CD8-positive, alpha-beta memory T cell (primary cell): ENCODE results near the gene RSKR. TPM values are rescaled to one million over a fixed set of nuclear protein-coding genes. Genes with fewer than 3 reads are reported as not detected.
"Not testable (repeated sequence)": the region's sequence is repeated elsewhere in the genome, so short reads cannot be mapped to it uniquely, and the experiment has no call there.

Experiments used
- CTCF ChIA-PET: fragments of 350-600 bp; sonication (Branson Sonifier 250); formaldehyde crosslinking; loops from one replicate; lab custom pipeline; 2021; ENCODE audit warnings: antibody characterized with exemption; lab: Charles Lee
- POLR2A ChIA-PET: fragments of 350-600 bp; sonication (Branson Sonifier 250); formaldehyde crosslinking; loops from one replicate; lab custom pipeline; 2021; ENCODE audit warnings: antibody characterized with exemption; lab: Charles Lee
- DNase-seq, 5 donors: peaks; one replicate each; pipeline versions ENCODE4 v3.0.0 to v3.0.0-alpha.2; 2020 to 2022; ENCODE audit warnings: mixed read lengths in 1 of 5
- H3K27ac ChIP-seq: one replicate; pipeline ENCODE4 v1.7.0; 2013; ENCODE audit warnings: low read depth, mild to moderate bottlenecking, low read length, moderate library complexity
- H3K27me3 ChIP-seq: 2 replicates; pipeline ENCODE4 v1.7.0; 2013; ENCODE audit warnings: low read length, mild to moderate bottlenecking; ENCODE audit not compliant: insufficient read depth, poor library complexity, severe bottlenecking
- H3K36me3 ChIP-seq: 2 replicates; pipeline ENCODE4 v1.7.0; 2013; ENCODE audit warnings: mild to moderate bottlenecking, low read length, moderate library complexity; ENCODE audit not compliant: insufficient read depth
- H3K4me1 ChIP-seq: 2 replicates; pipeline ENCODE4 v1.7.0; 2013; ENCODE audit warnings: mild to moderate bottlenecking, low read length, moderate library complexity; ENCODE audit not compliant: insufficient read depth
- H3K4me3 ChIP-seq: 2 replicates; pipeline ENCODE4 v1.7.0; 2013; ENCODE audit warnings: mild to moderate bottlenecking, low read length
- H3K9me3 ChIP-seq: 2 replicates; pipeline ENCODE4 v1.7.0; 2013; ENCODE audit warnings: mild to moderate bottlenecking, low read length
- H3K27ac Mint-ChIP-seq, 8 donors: one replicate each; pipeline ENCODE4 v1.8.0; 2020 to 2021; ENCODE audit warnings: mixed read lengths in 8 of 8, mild to moderate bottlenecking in 6 of 8, inconsistent platforms in 3 of 8, moderate library complexity in 3 of 8
- H3K27me3 Mint-ChIP-seq, 2 donors: one replicate each; pipeline ENCODE4 v1.8.0; 2020 to 2021; ENCODE audit warnings: mixed read lengths in 2 of 2, mild to moderate bottlenecking in 1 of 2, moderate library complexity in 1 of 2
- H3K36me3 Mint-ChIP-seq, 3 donors: one replicate each; pipeline ENCODE4 v1.8.0; 2020 to 2021; ENCODE audit warnings: mixed read lengths in 3 of 3, inconsistent platforms in 1 of 3, mild to moderate bottlenecking in 1 of 3
- H3K4me1 Mint-ChIP-seq, 3 donors: one replicate each; pipeline ENCODE4 v1.8.0; 2020 to 2021; ENCODE audit warnings: mixed read lengths in 3 of 3, inconsistent platforms in 1 of 3, mild to moderate bottlenecking in 1 of 3
- H3K4me3 Mint-ChIP-seq, 7 donors: one replicate each; pipeline ENCODE4 v1.8.0; 2020 to 2021; ENCODE audit warnings: mixed read lengths in 7 of 7, mild to moderate bottlenecking in 6 of 7, moderate library complexity in 4 of 7, inconsistent platforms in 2 of 7
- H3K9me3 Mint-ChIP-seq, 5 donors: one replicate each; pipeline ENCODE4 v1.8.0; 2020 to 2022; ENCODE audit warnings: mixed read lengths in 5 of 5, mild to moderate bottlenecking in 3 of 5, moderate library complexity in 2 of 5, inconsistent platforms in 1 of 5
- polyA plus RNA-seq: library from polyadenylated mRNA; unstranded; fragments of 300-500 nt; fragmentation: Illumina TruSeq; gene quantifications from one replicate; pipeline ENCODE4 v1.2.3, GENCODE V29; 2021
- total RNA-seq, 2 experiments: library from RNA; stranded (reverse); gene quantifications; one replicate each; pipeline ENCODE4 v1.2.3, GENCODE V29; 2021

The RSKR gene
- total and polyA plus RNA-seq, 3 experiments from 2014 or later: 0.22 to 19.3 (median 18.4) TPM

DNA sequence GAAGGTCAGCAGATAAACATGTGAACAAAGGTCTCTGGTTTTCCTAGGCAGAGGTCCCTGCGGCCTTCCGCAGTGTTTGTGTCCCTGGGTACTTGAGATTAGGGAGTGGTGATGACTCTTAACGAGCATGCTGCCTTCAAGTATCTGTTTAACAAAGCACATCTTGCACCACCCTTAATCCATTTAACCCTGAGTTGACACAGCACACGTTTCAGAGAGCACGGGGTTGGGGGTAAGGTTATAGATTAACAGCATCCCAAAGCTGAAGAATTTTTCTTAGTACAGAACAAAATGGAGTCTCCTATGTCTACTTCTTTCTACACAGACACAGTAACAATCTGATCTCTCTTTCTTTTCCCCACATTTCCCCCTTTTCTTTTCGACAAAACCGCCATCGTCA is 44.4 kb upstream of the RSKR start:
- DNase-seq, H3K4me3 Mint-ChIP-seq, H3K36me3 ChIP-seq, H3K27me3 Mint-ChIP-seq, H3K4me3 ChIP-seq, H3K9me3 Mint-ChIP-seq, H3K27me3 ChIP-seq, POLR2A ChIA-PET, H3K27ac ChIP-seq, H3K9me3 ChIP-seq: not testable (repeated sequence)
- Mint-ChIP-seq H3K4me1 (peaks cover 31 to 59% (median 42%) of the 10 kb centered on the region in 3 donors), H3K27ac (peak overlapping the region in 1 of 8 donors; percentile 41), H3K36me3 (peaks cover 0 to 67% (median 3%) of the 10 kb centered on the region in 3 donors)
- peaks cover 23% of the 10 kb centered on the region for H3K4me1 ChIP-seq
- CTCF ChIA-PET: interaction anchor here (2.5 kb wide), 1 partner anchor 11 kb away, joined by 13 read pairs; no protein-coding TSS in a partner anchor

DNA sequence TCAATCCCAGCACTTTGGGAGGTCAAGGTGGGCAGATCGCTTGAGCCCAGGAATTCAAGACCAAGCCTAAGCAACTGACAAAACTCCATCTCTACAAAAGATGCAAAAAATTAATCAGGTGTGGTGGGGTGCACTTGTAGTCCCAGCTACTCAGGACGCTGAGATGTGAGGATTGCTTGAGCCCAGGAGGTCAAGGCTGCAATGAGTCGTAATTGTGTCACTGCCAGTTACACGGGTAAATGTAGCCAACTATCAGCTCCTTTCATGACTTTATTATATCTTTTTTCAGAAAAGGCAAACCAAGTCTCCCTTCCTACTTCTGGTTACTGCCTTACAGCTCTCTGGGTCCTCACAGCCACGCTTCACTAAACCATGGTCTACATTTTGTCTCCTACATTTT is 43.8 kb upstream of the RSKR start:
- H3K4me3 Mint-ChIP-seq: peak overlapping the region in 1 of 7 donors; percentile 40
- no peaks in the 10 kb centered on the region for H3K36me3 ChIP-seq
- peaks cover 0 to 67% (median 6%) of the 10 kb centered on the region in 3 donors for H3K36me3 Mint-ChIP-seq
- no peaks in the 10 kb centered on the region for H3K27me3 ChIP-seq
- no peak overlapping the region for H3K4me3 ChIP-seq
- H3K9me3 Mint-ChIP-seq: no peaks in the 10 kb centered on the region
- no peaks in the 10 kb centered on the region for H3K9me3 ChIP-seq
- no peak overlapping the region for H3K27ac ChIP-seq
- ChIA-PET POLR2A (no interaction called here), CTCF (interaction anchor here (2.5 kb wide), 1 partner anchor 11 kb away, joined by 13 read pairs; no protein-coding TSS in a partner anchor)
- H3K4me1 Mint-ChIP-seq: peaks cover 27 to 58% (median 42%) of the 10 kb centered on the region in 3 donors
- no peak for DNase-seq
- H3K27ac Mint-ChIP-seq: peak overlapping the region in 2 of 8 donors; percentile 3 to 41
- H3K27me3 Mint-ChIP-seq: no peaks in the 10 kb centered on the region
- H3K4me1 ChIP-seq: peaks cover 17% of the 10 kb centered on the region

DNA sequence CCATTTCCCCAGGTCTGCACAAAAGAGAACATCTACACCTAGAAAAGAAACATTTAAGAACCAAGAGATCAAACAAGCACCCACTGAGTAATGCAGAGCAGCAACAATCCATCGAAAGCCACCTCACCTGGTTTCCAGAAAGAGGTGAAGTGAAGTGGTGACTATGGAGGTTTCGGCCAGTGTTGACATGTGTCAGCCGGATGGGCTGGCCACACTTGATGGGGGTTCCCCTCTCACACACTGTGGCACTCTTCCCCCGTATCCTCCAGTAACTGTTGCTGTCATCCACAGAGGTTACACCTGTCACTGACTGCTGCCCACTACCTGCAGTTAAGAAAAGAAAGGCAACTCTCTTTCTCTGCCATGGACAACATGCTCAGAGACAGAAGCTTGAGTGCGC is 41.2 kb upstream of the RSKR start:
- POLR2A ChIA-PET: interaction anchor here (0.6 kb wide), 1 partner anchor 46 kb away, joined by 8 read pairs; no protein-coding TSS in a partner anchor
- no peaks in the 10 kb centered on the region for H3K27me3 Mint-ChIP-seq

DNA sequence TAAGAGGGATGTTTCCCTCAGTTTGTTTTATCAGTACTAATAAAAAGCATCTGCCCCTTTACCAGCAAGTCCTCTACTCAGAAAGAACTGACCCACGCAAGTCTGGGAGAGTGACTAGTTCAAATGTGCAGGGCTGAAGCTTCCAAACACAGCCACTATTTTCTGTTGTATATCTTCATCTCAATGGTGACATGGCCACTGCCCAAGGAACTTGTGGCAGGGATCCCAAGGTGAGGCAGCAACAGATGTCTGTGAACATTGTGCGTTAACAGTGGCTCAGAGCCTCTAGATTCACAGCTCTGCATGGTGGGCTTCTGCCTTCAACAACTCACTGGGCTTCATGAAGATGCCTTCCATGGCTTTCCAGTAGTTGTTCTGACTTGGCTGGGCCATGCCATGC is 34.7 kb upstream of the RSKR start:
- ChIA-PET CTCF (interaction anchor here (0.8 to 1.6 kb wide), 5 partner anchors 13 to 102 kb away, joined by 3 to 6 read pairs (median 3); partner anchors contain the start of genes SDF2 and SUPT6H), POLR2A (interaction anchor here (1.4 kb wide), 1 partner anchor 62 kb away, joined by 3 read pairs; no protein-coding TSS in a partner anchor)
- Mint-ChIP-seq H3K4me3 (peak overlapping the region in 1 of 7 donors; percentile 27), H3K4me1 (peaks cover 28 to 38% (median 34%) of the 10 kb centered on the region in 3 donors), H3K27ac (peak overlapping the region in 3 of 8 donors; percentile 1 to 66 (median 38)), H3K36me3 (peaks cover 0 to 54% (median 7%) of the 10 kb centered on the region in 3 donors), H3K9me3 (no peaks in the 10 kb centered on the region), H3K27me3 (peaks cover 0 to 2% of the 10 kb centered on the region in 2 donors)
- H3K4me3 ChIP-seq: no peak overlapping the region
- peaks cover 9% of the 10 kb centered on the region for H3K36me3 ChIP-seq
- no peaks in the 10 kb centered on the region for H3K27me3 ChIP-seq
- H3K4me1 ChIP-seq: peaks cover 28% of the 10 kb centered on the region
- H3K27ac ChIP-seq: no peak overlapping the region
- DNase-seq: no peak
- no peaks in the 10 kb centered on the region for H3K9me3 ChIP-seq

More for the DNA sequence above, 41.2 kb upstream of the RSKR start:
- Histone ChIP-seq H3K27me3 (no peaks in the 10 kb centered on the region), H3K27ac (no peak overlapping the region), H3K36me3 (no peaks in the 10 kb centered on the region), H3K4me3 (no peak overlapping the region), H3K9me3 (no peaks in the 10 kb centered on the region), H3K4me1 (peaks cover 2% of the 10 kb centered on the region)
- CTCF ChIA-PET: interaction anchor here (1.5 kb wide), 1 partner anchor 13 kb away, joined by 3 read pairs; no protein-coding TSS in a partner anchor
- DNase-seq: no peak
- Mint-ChIP-seq H3K27ac (peak overlapping the region in 6 of 8 donors; percentile 34 to 81 (median 49)), H3K36me3 (peaks cover 0 to 65% (median 6%) of the 10 kb centered on the region in 3 donors), H3K4me1 (peaks cover 14 to 33% (median 23%) of the 10 kb centered on the region in 3 donors), H3K9me3 (no peaks in the 10 kb centered on the region), H3K4me3 (peak overlapping the region in 1 of 7 donors; percentile 50)

DNA sequence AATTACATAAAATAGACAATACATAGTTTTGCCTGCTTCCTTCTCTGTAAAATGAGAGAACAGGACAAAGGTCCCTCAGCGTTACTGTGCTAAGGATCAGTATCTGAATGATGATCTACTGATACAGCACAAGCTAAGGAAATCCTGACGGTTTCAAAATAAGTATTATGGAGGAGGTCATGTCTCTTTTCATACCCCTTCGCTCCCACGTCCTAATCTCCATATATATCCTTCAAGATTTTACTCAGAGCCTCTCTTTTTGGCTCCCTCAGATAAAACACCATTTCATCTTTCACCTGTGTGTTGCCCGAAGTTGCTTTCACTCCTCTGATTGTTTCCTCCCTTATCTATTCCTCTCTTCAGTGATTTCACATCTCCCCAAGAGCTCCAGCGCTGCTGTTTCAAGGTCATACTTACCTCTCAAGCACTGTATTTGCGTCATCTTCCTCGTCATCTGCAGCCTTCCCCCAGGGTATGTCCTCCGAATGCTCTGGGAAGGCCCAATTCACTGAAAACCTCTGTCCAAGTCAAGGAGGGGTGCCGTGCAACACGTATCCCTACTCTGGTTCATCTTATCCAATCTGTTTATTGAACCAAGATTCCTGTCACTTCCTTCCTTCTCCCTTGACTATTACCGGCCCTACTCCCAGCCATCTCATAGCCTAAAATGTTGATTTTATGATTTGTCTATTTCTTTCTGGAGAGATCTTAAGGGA is 32.2 kb upstream of the RSKR start:
- no peaks in the 10 kb centered on the region for H3K27me3 ChIP-seq
- H3K27ac ChIP-seq: peak overlapping the region; percentile 90
- peaks cover 34 to 52% (median 38%) of the 10 kb centered on the region in 3 donors for H3K4me1 Mint-ChIP-seq
- H3K27ac Mint-ChIP-seq: peak overlapping the region; percentile 90 to 98 (median 98)
- H3K27me3 Mint-ChIP-seq: peaks cover 0 to 2% of the 10 kb centered on the region in 2 donors
- DNase-seq: no peak
- POLR2A ChIA-PET: interaction anchor here (1.0 to 3.6 kb wide), 5 partner anchors 16 to 81 kb away, joined by 3 to 27 read pairs (median 16); partner anchors contain the start of genes PROCA1, SDF2, SUPT6H and TLCD1
- no peaks in the 10 kb centered on the region for H3K9me3 ChIP-seq
- peaks cover 16% of the 10 kb centered on the region for H3K36me3 ChIP-seq
- H3K4me3 Mint-ChIP-seq: peak overlapping the region; percentile 86 to 96 (median 93)
- H3K36me3 Mint-ChIP-seq: peaks cover 0 to 53% (median 13%) of the 10 kb centered on the region in 3 donors
- H3K9me3 Mint-ChIP-seq: no peaks in the 10 kb centered on the region
- CTCF ChIA-PET: interaction anchor here (0.9 to 4.0 kb wide), 8 partner anchors 11 to 471 kb away, joined by 3 to 38 read pairs (median 9); partner anchors contain the start of genes RPL23A, SDF2, SUPT6H and TLCD1
- H3K4me1 ChIP-seq: peaks cover 35% of the 10 kb centered on the region
- H3K4me3 ChIP-seq: peak overlapping the region; percentile 82

DNA sequence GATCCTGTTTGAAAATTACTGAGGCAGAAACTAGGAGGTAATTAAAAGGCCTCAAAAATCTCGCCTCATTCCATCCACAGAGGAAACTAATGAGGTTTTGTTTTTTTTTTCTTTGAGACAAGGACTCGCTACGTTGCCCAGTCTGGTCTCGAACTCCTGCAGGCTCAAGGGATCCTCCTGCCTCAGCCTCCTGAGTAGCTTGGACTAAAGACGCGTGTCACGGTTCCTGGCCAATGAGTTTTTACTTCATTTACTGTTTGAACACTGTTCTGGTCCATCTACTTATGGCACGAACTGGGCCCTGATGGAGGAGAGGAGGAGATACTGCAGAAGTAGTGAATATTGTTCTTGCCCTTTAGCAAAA is 31.6 kb upstream of the RSKR start:
- Mint-ChIP-seq H3K4me3 (peak overlapping the region; percentile 86 to 96 (median 93)), H3K27me3 (peaks cover 0 to 2% of the 10 kb centered on the region in 2 donors), H3K9me3 (no peaks in the 10 kb centered on the region), H3K4me1 (peaks cover 35 to 53% (median 42%) of the 10 kb centered on the region in 3 donors), H3K36me3 (peaks cover 2 to 56% (median 15%) of the 10 kb centered on the region in 3 donors), H3K27ac (peak overlapping the region; percentile 90 to 98 (median 98))
- ChIA-PET CTCF (interaction anchor here (1.0 to 4.0 kb wide), 6 partner anchors 11 to 472 kb away, joined by 3 to 38 read pairs (median 8); partner anchors contain the start of genes RPL23A, SDF2, SUPT6H and TLCD1), POLR2A (interaction anchor here (0.6 to 3.6 kb wide), 13 partner anchors 13 to 920 kb away, joined by 3 to 27 read pairs (median 4); partner anchors contain the start of genes ALDOC, IFT20, NUFIP2 and PHF12)
- no peaks in the 10 kb centered on the region for H3K9me3 ChIP-seq
- peaks cover 23% of the 10 kb centered on the region for H3K36me3 ChIP-seq
- no peaks in the 10 kb centered on the region for H3K27me3 ChIP-seq
- H3K4me3 ChIP-seq: peak overlapping the region; percentile 82
- DNase-seq: no peak
- peaks cover 35% of the 10 kb centered on the region for H3K4me1 ChIP-seq
- H3K27ac ChIP-seq: peak overlapping the region; percentile 90

DNA sequence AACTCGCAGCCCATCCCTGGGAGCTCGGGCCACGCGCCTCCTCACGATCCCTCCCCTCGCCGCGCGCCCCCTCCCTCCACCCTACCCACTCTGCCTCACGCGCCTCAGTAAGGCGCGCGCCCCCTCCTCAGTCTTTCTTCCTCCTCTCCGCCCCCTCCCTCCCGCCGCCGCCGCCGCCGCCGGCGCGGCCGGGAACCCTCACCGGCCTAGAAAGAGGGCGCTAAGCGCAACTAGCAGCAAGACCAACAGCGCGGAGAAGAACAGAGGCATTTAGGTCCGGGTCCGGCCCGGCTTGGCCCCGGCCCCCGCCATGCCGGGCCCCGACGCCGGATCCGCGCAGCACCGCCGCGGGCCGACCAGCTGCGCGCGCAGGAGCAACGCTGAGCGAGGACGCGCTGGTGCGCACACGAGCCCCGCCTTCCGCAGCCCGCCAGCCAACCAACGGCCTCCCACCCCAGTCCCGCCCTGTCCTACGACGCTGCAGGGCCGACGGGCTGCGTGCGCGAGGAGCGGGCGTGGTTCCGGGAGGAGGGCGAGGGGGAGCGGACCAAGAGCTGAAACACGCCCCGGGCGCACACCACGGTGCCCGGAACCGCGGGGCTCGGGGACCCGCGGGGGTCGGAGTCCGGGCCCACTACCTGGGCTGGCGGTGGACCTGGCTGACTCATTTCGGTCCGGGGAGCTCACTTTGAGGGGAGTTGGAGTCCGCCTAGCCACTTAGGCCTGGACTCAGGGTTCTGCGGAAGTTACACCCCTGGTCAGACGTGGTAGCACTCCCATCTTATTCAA is 31.0 kb upstream of the RSKR start, which contains the start of gene BLTP2:
Gene BLTP2 (minus strand): TSS at position 372 of the 789 bp plus-strand sequence. CDS start 102 bp downstream, at position 270.
- peaks cover 5 to 56% (median 17%) of the 10 kb centered on the region in 3 donors for H3K36me3 Mint-ChIP-seq
- Histone ChIP-seq H3K27me3 (no peaks in the 10 kb centered on the region), H3K9me3 (no peaks in the 10 kb centered on the region), H3K27ac (peak within 1 kb of the TSS; percentile 90), H3K4me1 (peaks cover 35% of the 10 kb centered on the region), H3K4me3 (peak within 1 kb of the TSS; percentile 82), H3K36me3 (peaks cover 26% of the 10 kb centered on the region)
- peak within 1 kb of the TSS; percentile 86 to 96 (median 93) for H3K4me3 Mint-ChIP-seq
- POLR2A ChIA-PET: interaction anchor here (0.6 to 3.6 kb wide), 15 partner anchors 13 to 920 kb away, joined by 3 to 27 read pairs (median 4); partner anchors contain the start of genes ALDOC, IFT20, NUFIP2 and PHF12
- no peaks in the 10 kb centered on the region for H3K9me3 Mint-ChIP-seq
- peaks cover 38 to 56% (median 45%) of the 10 kb centered on the region in 3 donors for H3K4me1 Mint-ChIP-seq
- peak; percentile 92 to 97 (median 94) for DNase-seq
- H3K27ac Mint-ChIP-seq: peak within 1 kb of the TSS; percentile 90 to 98 (median 98)
- CTCF ChIA-PET: interaction anchor here (0.6 to 4.0 kb wide), 8 partner anchors 11 to 598 kb away, joined by 3 to 38 read pairs (median 4); partner anchors contain the start of genes RPL23A, SDF2, SUPT6H and TLCD1
- H3K27me3 Mint-ChIP-seq: peaks cover 0 to 2% of the 10 kb centered on the region in 2 donors
